ENCODE measurements around the gene ACOX1.

DNA sequence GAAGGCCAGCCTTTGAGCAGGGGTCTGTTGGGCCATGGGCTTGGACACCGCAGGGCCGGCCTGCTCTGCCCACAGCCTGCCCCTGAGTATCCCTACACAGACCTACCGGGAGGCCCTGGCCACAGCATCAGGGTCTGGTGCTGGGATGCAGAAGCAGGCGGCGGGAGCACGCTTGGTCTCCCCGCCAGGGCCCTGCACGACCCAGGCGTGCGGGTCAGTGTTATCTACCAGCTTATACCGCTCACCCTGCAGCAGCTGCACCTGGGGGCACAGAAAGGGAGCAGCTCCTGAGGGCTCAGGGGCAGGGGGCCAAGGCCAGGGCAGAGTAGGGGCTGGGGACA, 39.3 kb upstream of the ACOX1 start:
- TF ChIP-seq, protein P1, sequence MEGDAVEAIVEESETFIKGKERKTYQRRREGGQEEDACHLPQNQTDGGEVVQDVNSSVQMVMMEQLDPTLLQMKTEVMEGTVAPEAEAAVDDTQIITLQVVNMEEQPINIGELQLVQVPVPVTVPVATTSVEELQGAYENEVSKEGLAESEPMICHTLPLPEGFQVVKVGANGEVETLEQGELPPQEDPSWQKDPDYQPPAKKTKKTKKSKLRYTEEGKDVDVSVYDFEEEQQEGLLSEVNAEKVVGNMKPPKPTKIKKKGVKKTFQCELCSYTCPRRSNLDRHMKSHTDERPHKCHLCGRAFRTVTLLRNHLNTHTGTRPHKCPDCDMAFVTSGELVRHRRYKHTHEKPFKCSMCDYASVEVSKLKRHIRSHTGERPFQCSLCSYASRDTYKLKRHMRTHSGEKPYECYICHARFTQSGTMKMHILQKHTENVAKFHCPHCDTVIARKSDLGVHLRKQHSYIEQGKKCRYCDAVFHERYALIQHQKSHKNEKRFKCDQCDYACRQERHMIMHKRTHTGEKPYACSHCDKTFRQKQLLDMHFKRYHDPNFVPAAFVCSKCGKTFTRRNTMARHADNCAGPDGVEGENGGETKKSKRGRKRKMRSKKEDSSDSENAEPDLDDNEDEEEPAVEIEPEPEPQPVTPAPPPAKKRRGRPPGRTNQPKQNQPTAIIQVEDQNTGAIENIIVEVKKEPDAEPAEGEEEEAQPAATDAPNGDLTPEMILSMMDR (IDR thresholded peaks at IDR 0.05; ENCODE audit: low read length), result no peak
- TF ChIP-seq EZH2 (optimal IDR thresholded peaks at IDR 0.05; ENCODE audit: low read depth, low read length), result no peak

All from MM.1S (cell line).